GM13977 (cell line): ENCODE results near the gene MPDZ.

Experiments
- DNase-seq: peaks from one replicate; pipeline ENCODE4 v3.0.0; 2012; ENCODE audit warnings: low spot score
- CTCF ChIP-seq: IDR thresholded peaks from 2 replicates; pipeline ENCODE4 v1.5.1; 2012; ENCODE audit warnings: mild to moderate bottlenecking, control low read depth; ENCODE audit not compliant: insufficient read depth; ENCODE audit errors: extremely low read depth, missing control alignments
- in situ Hi-C: fragments of 300-500 bp; cut with MboI; formaldehyde crosslinking; loops from one replicate; pipeline ENCODE4 v1.12.0; 2022; ENCODE audit warnings: low sequenced_read_pairs, low pct_unique_long_range_greater_than_20kb, mixed read lengths, inconsistent platforms; ENCODE audit not compliant: unreplicated experiment

Gene MPDZ

GRCh38 chr9:13267743-13268142 is 11.7 kb downstream of the MPDZ start:
- no peak for DNase-seq
- in situ Hi-C loops, result no loop called here
- TF ChIP-seq CTCF, result no peak

GRCh38 chr9:13266167-13266566 is 13.3 kb downstream of the MPDZ start:
- no peak for TF ChIP-seq CTCF
- no peak for DNase-seq
- in situ Hi-C loops, result no loop called here

GRCh38 chr9:13264788-13265187 is 14.7 kb downstream of the MPDZ start:
- in situ Hi-C loops, result no loop called here

GRCh38 chr9:13263511-13263910 is 16.0 kb downstream of the MPDZ start:
- DNase-seq, result no peak
- in situ Hi-C loops, result no loop called here
- no peak for TF ChIP-seq CTCF

More at GRCh38 chr9:13264788-13265187, 14.7 kb downstream of the MPDZ start:
- no peak for DNase-seq
- TF ChIP-seq CTCF, result no peak

GRCh38 chr9:13252852-13253251 is 26.6 kb downstream of the MPDZ start:
- no peak for TF ChIP-seq CTCF
- no peak for DNase-seq
- in situ Hi-C loops, result no loop called here

GRCh38 chr9:13244181-13244580 is 35.3 kb downstream of the MPDZ start:
- in situ Hi-C loops, result no loop called here
- no peak for DNase-seq
- no peak for TF ChIP-seq CTCF

- in situ Hi-C loops, result no loop called here
- no peak for DNase-seq
- no peak for TF ChIP-seq CTCF
Measured at GRCh38 chr9:13241283-13241682, 38.2 kb downstream of the MPDZ start.
